OCI-LY7 (cell line): ENCODE data around the gene OSTC.

Experiments
- CTCF ChIP-seq: fragments of 200-600 bp; sonication (generic); conservative IDR thresholded peaks from 2 replicates; pipeline ENCODE4 v1.5.1; 2014; ENCODE audit warnings: mild to moderate bottlenecking, antibody characterized with exemption, low read length, moderate library complexity, mixed read lengths
- EZH2phosphoT487 ChIP-seq: fragments of 200-600 bp; sonication (generic); IDR thresholded peaks from 2 replicates; pipeline ENCODE4 v1.6.1; 2018; ENCODE audit warnings: low read depth, borderline replicate concordance, mild to moderate bottlenecking, mixed run types, antibody characterized with exemption, low read length, moderate library complexity, mixed read lengths

GRCh38 chr4:108601532-108601931 is 48.9 kb upstream of the OSTC start:
- no peak for TF ChIP-seq CTCF
- TF ChIP-seq EZH2phosphoT487 = no peak
